ENCODE results near the gene THSD7A. TPM values are rescaled to one million over a fixed set of nuclear protein-coding genes. Genes with fewer than 3 reads are reported as not detected.

The THSD7A gene
- total RNA-seq, 1 experiment from 2014 or later: 0.64 TPM

DNA sequence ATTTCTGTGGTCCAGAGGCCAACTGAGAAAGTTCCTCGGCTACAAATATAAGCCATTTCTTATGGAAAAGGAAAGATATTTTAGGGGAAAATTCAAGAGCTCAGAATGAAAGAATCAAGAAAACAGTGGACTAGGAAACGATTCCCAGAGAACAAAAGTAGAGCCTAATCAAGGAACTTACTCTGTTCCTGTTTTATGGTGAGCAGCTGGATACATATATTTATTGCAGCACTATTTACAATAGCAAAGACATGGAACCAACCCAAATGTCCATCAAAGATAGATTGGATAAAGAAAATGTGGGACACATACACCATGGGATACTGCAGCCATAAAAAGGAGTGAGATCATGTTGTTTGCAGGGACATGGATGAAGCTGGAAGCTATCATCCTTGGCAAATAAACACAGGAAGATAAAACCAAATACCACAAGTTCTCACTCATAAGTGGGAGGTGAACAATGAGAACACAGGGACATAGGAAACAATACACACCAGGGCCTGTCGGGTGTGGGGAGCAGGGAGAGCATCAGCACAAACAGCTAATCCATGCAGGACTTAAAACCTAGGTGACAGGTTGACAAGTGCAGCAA is 298.7 kb downstream of the THSD7A start:
- TF ChIP-seq, protein P1, sequence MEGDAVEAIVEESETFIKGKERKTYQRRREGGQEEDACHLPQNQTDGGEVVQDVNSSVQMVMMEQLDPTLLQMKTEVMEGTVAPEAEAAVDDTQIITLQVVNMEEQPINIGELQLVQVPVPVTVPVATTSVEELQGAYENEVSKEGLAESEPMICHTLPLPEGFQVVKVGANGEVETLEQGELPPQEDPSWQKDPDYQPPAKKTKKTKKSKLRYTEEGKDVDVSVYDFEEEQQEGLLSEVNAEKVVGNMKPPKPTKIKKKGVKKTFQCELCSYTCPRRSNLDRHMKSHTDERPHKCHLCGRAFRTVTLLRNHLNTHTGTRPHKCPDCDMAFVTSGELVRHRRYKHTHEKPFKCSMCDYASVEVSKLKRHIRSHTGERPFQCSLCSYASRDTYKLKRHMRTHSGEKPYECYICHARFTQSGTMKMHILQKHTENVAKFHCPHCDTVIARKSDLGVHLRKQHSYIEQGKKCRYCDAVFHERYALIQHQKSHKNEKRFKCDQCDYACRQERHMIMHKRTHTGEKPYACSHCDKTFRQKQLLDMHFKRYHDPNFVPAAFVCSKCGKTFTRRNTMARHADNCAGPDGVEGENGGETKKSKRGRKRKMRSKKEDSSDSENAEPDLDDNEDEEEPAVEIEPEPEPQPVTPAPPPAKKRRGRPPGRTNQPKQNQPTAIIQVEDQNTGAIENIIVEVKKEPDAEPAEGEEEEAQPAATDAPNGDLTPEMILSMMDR (conservative IDR thresholded peaks at IDR 0.05; ENCODE audit: low read depth, low read length): no peak
- no peak for TF ChIP-seq EZH2 (IDR thresholded peaks at IDR 0.05; ENCODE audit: borderline replicate concordance, low read depth, low read length, poor library complexity, severe bottlenecking)
- BruUV-seq (replicated peaks): no TSS peak
- CTCF ChIA-PET: interaction anchor here (0.5 kb wide), 1 partner anchor 191 kb away, joined by 4 read pairs; no protein-coding TSS in a partner anchor
- no peaks in the 10 kb centered on the region for H3K9me3 ChIP-seq (ENCODE audit: low read depth, low read length, poor library complexity, severe bottlenecking)
- no peaks in the 10 kb centered on the region for H3K36me3 ChIP-seq (ENCODE audit: insufficient read depth, low read length, poor library complexity, severe bottlenecking)
- no peak for DNase-seq (ENCODE audit: low spot score)
- H3K4me3 ChIP-seq (ENCODE audit: low read depth, low read length, poor library complexity, severe bottlenecking): no peak overlapping the region
- intact Hi-C loops (cut with micrococcal nuclease; ENCODE audit: unreplicated experiment): no loop called here
- no peak overlapping the region for H3K27ac ChIP-seq (ENCODE audit: low read depth, low read length, poor library complexity, severe bottlenecking)
- H3K27me3 ChIP-seq (replicated peaks; ENCODE audit: insufficient read depth, low read depth, low read length, poor library complexity): no peaks in the 10 kb centered on the region
- no peaks in the 10 kb centered on the region for H3K4me1 ChIP-seq (ENCODE audit: insufficient read depth, low read length, poor library complexity, severe bottlenecking)
- POLR2A ChIA-PET (ENCODE audit: low non-redundant PET): no interaction called here

DNA sequence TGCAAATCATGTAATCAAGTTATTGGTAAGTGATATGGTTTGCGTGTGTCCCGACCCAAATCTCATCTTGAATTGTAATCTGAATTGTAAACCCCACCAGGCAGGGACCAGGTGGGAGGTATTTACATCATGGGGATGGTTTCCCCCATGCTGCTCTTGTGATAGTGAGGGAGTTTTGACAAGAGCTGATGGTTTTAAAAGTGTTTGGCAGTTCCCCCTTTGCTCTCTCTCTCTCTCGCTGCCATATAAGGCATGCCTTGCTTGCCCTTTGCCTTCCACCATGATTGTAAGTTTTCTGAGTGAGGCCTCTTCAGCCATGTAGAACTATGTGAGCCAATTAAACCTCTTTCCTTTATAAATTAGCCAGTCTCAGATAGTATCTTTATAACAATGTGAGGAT is 302.6 kb downstream of the THSD7A start:
- Histone ChIP-seq H3K36me3 (ENCODE audit: insufficient read depth, low read length, poor library complexity, severe bottlenecking) (no peaks in the 10 kb centered on the region), H3K27me3 (replicated peaks; ENCODE audit: insufficient read depth, low read depth, low read length, poor library complexity) (no peaks in the 10 kb centered on the region), H3K4me1 (ENCODE audit: insufficient read depth, low read length, poor library complexity, severe bottlenecking) (no peaks in the 10 kb centered on the region), H3K4me3 (ENCODE audit: low read depth, low read length, poor library complexity, severe bottlenecking) (no peak overlapping the region), H3K27ac (ENCODE audit: low read depth, low read length, poor library complexity, severe bottlenecking) (no peak overlapping the region), H3K9me3 (ENCODE audit: low read depth, low read length, poor library complexity, severe bottlenecking) (no peaks in the 10 kb centered on the region)
- no TSS peak for BruUV-seq (replicated peaks)
- no peak for DNase-seq (ENCODE audit: low spot score)
- POLR2A ChIA-PET (ENCODE audit: low non-redundant PET): no interaction called here
- intact Hi-C loops (cut with micrococcal nuclease; ENCODE audit: unreplicated experiment): no loop called here
- CTCF ChIA-PET: no interaction called here
- TF ChIP-seq EZH2 (IDR thresholded peaks at IDR 0.05; ENCODE audit: borderline replicate concordance, low read depth, low read length, poor library complexity, severe bottlenecking): no peak
- TF ChIP-seq, protein P1 (conservative IDR thresholded peaks at IDR 0.05; ENCODE audit: low read depth, low read length): no peak

DNA sequence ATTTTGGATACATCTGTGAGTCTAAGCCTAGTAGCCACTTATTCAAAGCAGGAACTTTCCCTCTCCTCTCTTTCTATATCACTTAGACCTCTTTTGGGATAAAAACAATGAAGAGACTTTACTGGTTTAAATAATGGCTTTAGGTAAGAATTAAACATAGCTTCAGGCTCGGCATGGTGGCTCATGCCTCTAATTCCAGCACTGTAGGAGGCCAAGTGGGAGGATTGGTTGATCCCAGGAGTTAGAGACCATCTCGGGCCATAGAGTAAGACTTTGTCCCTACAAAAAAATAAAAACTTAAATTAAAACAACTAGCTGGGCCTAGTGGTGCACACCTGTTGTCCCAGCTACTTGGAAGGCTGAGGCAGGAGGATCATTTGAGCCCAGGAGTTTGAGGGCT is 304.3 kb downstream of the THSD7A start:
- Histone ChIP-seq H3K9me3 (ENCODE audit: low read depth, low read length, poor library complexity, severe bottlenecking) (no peaks in the 10 kb centered on the region), H3K27ac (ENCODE audit: low read depth, low read length, poor library complexity, severe bottlenecking) (no peak overlapping the region), H3K27me3 (replicated peaks; ENCODE audit: insufficient read depth, low read depth, low read length, poor library complexity) (no peaks in the 10 kb centered on the region), H3K36me3 (ENCODE audit: insufficient read depth, low read length, poor library complexity, severe bottlenecking) (no peaks in the 10 kb centered on the region), H3K4me1 (ENCODE audit: insufficient read depth, low read length, poor library complexity, severe bottlenecking) (no peaks in the 10 kb centered on the region), H3K4me3 (ENCODE audit: low read depth, low read length, poor library complexity, severe bottlenecking) (no peak overlapping the region)
- ChIA-PET POLR2A (ENCODE audit: low non-redundant PET) (no interaction called here), CTCF (no interaction called here)
- TF ChIP-seq EZH2 (IDR thresholded peaks at IDR 0.05; ENCODE audit: borderline replicate concordance, low read depth, low read length, poor library complexity, severe bottlenecking): no peak
- TF ChIP-seq, protein P1 (conservative IDR thresholded peaks at IDR 0.05; ENCODE audit: low read depth, low read length): no peak
- intact Hi-C loops (cut with micrococcal nuclease; ENCODE audit: unreplicated experiment): no loop called here
- DNase-seq (ENCODE audit: low spot score): no peak
- no TSS peak for BruUV-seq (replicated peaks)
